ENCODE data around the gene ZNRF2.
A peak's percentile ranks its signal among the peaks of the same experiment; 100 is the strongest.
"Not testable (repeated sequence)": the region's sequence is repeated elsewhere in the genome, so short reads cannot be mapped to it uniquely, and the experiment has no call there.

The ZNRF2 gene

DNA sequence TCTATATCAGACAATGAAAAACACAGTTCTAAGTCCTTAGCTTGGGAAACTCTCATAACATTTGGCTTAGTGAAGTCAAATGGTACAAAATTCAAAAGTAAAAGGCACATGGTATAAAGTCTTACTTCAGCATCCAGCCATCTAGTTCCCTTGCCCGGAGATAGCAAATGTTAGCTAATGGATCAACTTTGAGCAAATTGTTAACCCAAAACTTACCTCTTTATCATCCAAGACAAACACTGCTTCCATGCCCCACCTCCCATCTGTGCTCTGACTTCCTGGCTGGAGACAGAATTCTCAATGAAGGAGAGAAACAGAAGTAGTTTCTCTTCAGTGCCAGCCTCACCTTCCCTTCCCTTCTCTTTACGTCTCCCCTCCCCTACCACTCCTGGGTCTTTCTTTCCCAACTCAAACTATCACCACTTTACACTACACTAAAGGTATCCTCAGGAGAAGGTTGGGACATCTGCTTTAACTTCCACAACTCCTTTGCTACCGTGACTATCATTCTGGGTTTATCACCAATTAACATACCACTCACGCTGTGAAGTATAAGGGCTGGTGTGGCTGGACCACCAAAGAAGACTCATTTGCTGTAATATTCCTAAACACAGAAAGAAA, 21.2 kb upstream of the ZNRF2 start:
- DNase-seq: no peak

DNA sequence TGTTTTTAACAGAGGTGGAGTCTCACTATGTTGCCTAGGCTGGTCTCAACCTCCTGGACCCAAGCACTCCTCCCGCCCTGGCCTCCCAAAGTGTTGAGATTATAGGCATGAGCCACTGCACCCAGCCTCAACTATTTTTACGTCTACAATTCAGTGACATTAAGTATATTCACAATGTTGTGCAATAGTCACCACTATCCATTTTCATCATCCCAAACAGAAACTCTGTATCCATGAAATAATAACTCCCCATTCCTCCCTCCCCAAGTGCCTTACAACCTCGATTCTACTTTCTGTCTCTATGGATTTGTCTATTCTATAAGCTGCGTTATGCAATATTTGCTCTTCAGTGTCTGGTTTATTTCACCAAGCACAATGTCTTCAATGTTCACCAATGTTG, 20.3 kb upstream of the ZNRF2 start:
- DNase-seq: no peak

DNA sequence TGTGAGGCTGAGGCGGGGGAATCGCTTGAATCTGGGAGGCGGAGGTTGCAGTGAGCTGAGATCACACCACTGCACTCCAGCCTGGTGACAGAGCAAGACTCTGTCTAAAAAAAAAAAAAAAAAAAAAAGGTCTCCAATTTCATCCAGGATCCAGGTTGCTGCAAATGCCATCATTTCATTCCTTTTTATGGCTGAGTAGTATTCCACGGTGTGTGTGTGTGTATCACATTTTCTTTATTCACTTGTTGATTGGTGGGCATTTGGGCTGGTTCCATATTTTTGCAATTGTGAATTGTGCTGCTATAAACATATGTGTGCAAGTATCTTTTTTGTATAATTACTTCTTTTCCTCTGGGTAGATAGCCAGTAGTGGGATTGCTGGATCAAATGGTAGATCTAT, 19.2 kb upstream of the ZNRF2 start:
- not testable (repeated sequence) for DNase-seq

DNA sequence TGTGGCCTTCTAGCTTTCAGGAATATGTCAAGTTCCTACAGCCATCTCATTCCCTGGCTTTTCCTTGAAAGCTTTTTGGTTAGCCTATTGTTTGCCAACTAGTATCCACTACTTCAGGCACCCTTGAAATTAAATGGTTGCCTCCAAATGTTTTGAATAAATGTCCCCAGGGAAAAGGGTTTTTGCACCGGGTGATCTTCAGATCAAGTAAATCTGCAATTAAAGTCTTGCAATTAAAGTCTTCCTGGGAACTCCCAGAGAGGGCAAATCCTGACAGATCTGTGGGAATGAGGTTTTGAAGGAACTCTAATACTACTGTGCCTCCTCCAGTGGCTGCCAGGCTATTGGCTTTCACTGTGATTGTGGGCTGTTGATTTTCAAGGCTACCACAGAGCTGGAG, 17.7 kb upstream of the ZNRF2 start:
- DNase-seq: peak; percentile 36

DNA sequence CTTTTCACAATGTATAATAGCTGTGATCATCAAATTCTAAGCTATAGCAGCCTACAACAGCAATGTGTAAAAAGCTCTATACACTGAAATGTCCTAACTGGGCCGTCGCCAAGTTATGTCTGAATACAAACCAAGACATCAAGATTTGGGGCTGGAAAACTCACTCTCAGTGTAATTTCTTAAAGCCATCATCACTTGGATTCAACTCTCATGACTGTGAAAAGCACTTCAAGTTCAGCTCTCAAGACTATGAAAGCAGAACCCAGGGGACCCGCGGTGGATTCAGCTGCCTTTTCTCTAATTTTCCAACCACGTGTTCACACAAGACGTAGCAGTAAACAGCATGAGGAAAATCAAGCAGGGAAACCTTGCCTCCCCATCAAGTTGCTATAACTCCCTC, 15.8 kb upstream of the ZNRF2 start:
- DNase-seq: no peak

DNA sequence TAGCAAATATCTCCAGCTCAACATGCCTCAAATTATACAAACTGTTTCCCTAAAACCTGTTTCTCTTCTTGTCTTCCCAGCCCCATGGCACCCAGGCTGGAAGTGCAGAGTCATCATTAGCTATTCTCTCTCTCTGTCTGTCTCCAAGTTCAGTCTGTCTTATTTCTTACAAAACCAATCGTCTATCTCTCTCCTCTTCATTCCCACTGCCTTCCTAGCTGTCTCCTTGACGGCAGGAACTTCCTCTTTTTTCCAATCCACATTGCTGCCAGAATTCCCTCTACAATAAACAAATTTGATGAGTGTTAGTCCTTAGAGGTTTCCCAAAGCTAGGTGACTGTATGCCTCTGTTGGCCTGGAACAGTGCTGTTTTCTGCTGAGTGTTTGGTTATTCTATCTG, 14.9 kb upstream of the ZNRF2 start:
- DNase-seq: no peak

DNA sequence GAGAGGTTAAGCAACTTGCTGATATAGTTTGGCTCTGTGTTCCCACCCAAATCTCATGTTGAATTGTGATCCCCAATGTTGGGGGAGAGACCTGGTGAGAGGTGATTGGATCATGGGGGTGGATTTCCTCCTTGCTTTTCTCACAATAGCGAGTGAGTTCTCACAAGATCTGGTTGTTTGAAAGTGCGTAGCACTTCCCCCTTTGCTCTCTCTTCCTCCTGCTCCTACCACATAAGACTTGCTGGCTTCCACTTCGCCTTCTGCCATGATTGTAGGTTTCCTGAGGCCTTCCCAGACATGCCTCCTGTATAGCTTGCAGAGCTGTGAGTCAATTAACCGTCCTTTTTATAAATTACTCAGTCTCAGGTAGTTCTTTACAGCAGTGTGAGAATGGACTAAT, 13.5 kb upstream of the ZNRF2 start:
- DNase-seq: no peak

DNA sequence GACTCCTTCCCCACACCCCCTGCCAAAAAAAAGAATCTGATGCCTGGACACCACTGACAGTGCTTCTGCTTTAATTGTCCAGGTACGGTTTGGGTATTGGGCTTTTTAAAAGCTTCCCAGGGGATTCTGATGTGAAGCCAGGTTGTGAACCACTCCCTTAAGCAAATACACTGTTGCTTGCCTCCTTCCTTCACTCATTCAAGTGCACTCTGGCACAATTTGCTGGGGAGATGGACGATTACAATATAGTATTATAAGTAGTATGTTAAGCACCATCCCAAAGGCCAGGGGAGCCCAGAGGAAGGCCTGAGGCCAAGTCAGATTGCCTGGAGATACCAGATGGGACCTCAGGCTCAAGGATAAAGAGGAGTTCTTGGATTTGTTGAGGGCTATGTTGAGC, 12.3 kb upstream of the ZNRF2 start:
- peak; percentile 42 for DNase-seq

DNA sequence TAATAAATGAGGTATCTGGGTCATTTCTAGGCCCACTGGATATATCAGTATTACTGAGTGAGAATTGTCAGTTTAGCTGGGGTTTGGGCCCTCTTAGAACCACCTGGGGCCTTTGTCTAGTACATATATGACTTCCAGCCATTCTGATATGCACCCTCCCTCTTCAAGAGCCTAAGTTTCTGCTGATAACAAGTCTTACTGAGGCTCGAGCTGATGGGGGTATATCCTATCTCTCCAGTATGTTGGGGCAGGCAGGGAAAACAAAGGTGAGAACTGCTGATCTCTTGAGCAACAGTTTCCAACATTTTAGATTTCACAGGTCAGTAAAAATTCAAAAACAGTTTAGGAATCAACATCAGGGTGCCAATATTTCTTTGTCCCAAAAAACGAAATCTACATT, 10.8 kb upstream of the ZNRF2 start:
- no peak for DNase-seq

DNA sequence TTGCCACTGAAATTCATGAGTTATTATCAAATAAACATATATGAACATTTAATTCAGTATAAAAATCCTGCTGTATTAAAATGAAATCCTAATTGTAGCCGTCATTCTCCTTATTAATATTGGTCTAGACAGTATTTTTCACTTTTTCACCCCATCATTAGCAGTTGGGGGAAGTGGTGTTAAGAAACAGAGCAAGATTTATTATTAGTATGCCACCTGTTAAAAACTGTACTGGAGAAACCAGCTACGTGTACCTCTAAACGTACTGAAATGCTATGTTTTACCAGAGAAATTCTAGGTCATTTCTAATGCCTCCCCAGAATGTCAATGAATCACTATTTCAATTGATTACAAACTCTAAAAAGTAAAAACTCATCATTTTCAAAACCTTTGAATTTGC, 9.8 kb upstream of the ZNRF2 start:
- no peak for DNase-seq

DNA sequence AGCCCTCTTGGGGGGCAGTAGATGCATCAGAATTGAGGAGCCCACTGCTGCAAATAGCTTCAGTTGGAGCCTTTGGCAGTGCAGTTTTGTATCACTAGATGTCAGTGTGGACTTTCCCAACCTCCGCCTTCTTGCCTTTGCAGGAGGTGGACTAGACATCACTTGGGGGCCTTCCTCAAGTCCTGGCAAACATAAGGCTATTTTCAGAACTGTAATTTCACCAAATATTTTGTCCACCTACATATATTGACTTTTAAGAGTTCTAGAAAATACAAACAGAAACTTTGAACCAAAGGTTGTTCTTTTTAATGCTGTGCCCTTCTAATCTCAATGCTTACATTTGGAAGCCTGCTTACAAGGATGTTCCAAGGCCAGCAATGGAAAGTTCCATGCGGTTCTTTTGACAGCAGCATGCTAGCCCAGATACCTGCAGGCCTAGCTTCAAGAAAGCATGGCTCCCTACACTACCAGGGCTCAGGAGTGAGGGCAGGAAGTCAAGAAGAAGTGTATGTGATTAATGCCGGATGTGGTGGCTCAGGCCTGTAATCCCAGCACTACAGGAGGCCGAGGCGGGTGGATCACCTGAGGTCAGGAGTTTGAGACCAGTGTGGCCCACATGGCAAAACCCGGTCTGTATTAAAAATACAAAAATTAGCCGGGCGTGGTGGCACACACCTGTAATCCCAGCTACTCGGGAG, 8.0 kb upstream of the ZNRF2 start:
- peak; percentile 79 for DNase-seq

DNA sequence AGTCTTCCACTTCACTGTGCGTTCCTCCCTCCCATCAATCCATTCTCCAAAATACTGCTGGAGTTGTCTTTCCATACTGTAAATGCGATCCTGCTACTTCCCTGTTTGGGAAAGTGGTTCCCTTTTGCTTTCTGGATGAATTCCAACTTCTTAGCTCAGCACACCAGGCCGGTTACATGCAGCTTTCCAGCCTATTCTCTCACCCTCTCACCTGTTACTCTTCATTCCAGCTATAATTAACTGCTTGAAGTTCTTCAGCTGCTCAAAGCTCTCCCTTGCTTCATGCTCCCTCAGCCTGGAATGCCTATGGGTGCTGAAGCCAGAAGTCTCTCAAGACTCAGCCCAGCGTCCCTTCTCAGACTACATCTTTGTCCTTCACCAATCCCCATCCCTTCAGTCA, 6.0 kb upstream of the ZNRF2 start:
- peak; percentile 72 for DNase-seq

DNA sequence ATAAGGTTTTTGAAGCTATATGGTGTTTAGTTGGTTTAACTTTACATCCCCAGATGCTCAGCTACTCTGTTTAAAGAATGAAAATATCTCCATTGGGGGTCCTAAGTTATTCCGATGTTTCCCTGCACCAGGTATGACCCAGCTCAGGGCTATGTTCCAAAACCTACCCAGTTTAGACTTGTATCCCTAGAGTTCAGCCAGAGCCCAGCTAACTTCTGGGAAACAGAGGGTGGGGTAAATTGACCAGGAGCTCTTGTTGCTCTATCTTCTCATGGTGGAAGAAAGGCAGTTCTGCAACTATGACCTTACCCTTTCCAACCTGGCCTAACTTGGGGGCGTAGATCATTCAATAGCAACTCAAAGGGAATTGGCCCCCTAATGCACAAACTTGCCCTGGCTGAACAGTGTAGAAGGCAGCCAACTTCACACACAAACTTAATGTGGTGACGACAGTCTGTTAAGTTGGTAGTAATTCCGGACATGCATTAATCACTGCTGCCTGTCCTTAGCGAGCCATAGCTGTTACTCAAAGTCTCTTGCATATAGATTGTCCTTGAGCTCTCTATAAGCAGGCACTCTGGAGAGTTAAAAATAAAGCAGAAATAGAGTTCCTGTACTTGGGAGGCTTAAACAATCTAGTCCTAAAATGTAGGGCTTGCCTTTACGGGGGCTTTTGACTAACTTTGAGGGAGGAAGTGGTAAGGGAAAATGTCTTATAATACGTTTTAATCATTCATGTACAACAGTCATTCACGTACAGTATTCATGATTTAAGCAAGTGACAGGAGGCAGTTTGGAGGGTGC, 5.3 kb upstream of the ZNRF2 start:
- DNase-seq: no peak

DNA sequence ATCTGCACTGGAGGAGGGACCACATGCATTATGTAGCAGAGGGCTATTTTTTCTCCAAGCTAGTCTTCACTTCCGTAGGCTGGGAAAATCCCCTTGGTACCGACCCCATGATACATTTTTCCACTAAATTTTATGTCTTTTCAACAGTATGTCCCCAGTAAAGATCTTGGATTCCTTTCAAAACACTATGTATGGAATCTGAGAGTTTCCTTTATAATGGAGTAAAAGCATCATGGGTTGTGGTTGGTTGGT, 4.8 kb upstream of the ZNRF2 start:
- no peak for DNase-seq

DNA sequence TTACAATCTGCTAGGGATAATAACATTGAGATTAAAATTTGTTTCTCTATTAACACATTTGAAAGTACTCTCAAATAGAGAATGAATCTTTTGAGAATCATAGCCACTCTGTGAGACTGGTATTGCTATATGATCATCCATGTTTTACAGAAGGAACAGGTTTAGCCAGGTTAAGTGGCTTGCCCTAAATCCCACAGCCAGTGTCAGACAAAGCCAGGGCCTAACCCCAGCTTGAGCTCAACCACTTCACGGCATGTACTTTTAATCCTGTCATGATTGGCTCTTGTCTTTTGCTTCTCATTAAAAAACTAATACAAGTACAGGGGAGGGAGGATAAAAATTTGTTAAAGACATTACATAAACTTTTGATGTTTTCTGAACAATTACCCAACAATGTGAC, 3.8 kb upstream of the ZNRF2 start:
- no peak for DNase-seq

DNA sequence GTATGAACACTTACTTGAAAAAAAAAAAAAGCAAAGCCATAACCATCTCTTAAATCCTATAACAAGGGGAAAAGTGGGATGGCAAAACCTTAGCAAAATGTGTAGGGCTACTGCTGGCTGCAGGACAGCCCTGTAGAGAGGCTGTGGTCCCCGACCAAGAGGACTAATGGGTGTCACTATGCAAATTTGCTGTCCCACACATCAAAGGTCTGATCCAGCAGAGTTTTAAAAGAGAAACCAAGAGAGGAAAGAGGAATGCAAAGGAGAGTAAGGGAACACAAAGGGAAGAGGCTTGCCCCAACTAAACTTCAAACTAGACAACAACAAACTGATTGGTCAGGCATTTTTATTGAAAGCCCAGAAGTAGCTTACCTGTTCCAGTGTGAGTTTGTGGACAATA, 3.1 kb upstream of the ZNRF2 start:
- no peak for DNase-seq

DNA sequence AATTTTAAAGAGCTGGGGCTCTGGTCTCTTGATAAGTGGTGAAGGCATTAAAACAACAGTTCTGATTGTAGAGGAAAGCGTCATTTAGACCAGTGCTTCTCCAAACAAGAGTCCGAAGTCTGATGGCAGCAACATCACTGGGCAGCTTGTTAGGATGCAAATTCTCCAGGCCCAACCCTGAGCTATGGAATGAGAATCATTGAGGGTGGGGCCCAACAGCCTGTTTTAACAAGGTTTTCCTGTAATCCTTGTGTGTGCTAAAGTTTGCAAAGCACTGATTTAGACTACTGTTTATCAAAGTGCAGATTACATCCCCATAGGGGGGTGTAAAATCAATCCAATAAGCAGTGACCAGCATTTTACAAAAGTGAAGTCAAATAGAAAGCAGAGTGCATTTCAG, 2.6 kb upstream of the ZNRF2 start:
- DNase-seq: no peak

DNA sequence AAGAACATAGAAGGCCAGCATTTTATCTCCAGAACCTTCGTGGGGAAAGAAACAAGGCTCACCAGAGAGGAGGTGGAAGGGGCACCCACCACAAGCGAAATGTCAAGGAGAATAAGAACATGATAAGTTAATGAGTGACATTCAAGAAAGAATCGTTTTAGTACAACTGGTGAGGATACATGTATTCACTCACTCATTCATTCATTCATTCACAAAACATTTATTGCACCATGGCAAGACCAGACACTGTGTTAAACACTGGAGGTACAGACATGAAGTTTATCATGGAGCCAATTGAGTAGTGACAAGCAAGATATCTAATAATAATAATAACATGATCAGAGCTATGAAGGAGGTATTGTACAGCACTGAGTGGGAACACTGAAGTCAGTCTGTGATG, 1.7 kb upstream of the ZNRF2 start:
- no peak for DNase-seq

DNA sequence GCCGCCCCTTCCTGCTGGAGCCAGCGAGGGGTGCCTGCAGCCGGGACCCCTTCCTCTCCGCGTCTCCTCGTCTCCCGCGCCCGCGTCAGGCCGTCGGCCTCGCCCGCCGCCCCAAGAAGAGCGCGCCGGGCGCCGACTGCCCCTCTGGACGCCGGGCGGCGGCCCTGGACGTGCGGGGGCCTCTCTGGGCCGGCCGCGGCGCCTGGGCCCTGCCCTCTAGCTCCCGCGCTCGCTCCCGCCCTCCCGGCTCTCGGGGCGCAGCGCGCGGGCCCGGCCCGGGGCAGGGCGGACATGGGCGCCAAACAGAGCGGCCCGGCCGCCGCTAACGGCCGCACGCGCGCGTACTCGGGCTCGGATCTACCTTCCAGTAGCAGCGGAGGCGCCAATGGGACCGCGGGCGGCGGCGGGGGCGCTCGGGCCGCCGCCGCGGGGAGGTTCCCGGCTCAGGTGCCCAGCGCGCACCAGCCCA, 704 bp downstream of the ZNRF2 start:
- DNase-seq: peak; percentile 85

DNA sequence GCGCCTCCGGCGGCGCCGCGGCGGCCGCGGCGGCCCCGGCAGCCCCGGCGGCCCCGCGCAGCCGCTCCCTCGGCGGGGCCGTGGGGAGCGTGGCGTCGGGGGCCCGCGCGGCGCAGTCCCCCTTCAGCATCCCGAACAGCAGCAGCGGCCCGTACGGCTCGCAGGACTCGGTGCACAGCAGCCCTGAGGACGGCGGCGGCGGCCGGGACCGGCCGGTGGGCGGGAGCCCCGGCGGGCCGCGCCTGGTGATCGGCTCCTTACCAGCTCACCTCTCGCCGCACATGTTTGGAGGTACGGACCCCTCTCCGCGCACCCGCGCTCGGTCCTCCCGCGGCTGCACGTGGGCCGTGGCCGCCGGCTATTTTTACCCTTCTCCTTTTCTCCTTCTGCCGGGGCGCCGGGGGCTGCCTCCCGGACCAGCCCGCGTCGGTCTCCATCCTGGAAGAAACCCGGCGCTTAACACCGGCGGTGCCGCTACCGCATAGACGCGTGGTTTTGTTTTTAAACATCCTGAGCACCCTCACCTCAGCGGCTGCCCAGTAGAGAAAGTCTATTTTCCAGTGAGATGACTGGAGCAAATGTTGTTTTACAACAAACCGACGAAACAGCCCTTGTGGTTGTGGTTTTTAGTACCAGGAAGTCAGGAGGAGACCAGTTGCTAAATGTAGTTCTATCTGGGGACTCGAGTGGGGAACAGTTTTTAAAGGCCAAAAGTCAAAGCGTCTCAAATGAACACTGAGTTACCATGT, 1.3 kb downstream of the ZNRF2 start:
- DNase-seq: peak; percentile 72

DNA sequence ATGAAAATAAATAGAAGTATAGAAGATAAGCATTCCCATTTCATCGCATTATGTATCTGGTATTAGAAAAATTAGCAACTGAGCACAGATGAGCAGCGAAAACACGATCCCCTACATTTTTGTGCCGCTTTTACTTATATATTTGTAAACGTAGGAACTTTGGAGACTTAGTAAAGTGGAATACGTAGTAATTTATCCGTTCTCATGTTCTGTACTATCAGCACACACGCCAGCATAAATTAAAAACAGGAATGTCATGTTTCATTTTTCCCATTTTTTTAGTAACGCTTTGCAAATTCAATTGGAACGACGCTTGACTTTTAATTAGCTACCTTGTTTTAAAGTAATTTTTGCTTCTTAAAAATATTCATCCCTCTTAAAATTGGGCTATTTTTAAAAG, 2.4 kb downstream of the ZNRF2 start:
- DNase-seq: peak; percentile 43

DNA sequence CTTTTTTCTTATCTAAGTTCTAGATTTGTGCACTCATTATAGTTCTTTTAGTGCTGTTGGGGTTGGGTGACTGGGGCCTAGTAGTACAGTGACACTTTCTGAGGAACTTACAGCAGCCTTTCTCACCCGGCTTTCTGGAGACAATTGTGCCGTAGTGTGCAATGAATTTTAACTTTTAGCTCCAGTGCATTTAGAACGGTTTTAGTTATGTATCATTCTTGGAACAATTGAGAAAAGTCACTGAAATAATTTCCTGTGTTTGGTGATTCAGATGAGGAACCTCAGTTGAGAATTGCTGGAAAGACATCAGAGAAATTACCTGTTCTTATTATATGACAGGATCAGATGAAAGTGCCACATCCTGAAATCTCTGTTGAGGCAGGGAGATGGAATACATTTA, 3.2 kb downstream of the ZNRF2 start:
- DNase-seq: peak; percentile 31

DNA sequence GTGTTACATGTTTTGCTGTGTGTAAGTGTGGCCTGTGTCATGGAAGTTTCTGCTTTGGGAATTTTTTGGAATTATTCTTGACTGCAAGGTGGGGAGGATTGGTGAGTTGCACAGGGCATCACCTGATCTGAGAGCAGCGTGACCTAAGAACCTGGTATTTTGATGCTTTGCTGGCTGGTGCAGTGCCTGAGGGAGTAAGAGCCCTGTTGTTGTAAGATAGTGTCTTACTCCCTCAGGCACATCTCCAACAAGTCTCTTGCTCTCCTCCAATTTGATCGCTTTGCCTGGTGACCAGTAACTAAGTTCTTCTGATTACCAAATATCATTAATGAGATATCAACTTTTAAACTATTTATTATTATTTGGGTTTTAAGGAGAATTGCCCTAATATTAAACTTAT, 5.2 kb downstream of the ZNRF2 start:
- DNase-seq: not testable (repeated sequence)

DNA sequence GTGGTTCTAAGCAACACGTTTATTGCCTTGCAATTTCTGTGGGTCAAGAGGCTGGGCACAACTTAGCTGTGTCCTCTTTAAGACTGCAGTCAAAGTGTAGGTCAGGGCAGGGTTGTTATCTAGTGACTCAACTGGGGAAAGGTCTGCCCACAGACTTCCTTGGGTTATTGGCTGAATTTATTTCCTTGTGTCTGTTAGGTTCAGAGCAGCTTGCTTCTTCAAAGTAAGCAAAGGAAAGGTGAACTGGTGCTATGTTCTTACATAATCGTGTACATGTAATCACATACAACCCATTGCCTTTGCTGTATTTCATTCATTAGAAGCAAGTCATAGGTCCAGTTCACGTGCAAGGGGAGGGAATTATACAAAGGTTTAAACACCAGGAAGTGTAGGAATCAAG, 5.9 kb downstream of the ZNRF2 start:
- peak; percentile 18 for DNase-seq

All from NCI-H69 (cell line).